HG03354 (cell line): ENCODE data around the gene WDR7.

Source experiments
- ATAC-seq: cut with Tn5 transposase; IDR thresholded peaks from one replicate; pipeline ENCODE4 v1.9.1; 2021; ENCODE audit warnings: mild to moderate bottlenecking; ENCODE audit not compliant: unreplicated experiment, poor library complexity, severe bottlenecking

WDR7 gene

GRCh38 chr18:57051657-57052044 lies 400.5 kb downstream of the WDR7 start:
- ATAC-seq, result peak; percentile 59

- peak; percentile 45 for ATAC-seq
Measured at GRCh38 chr18:57052173-57052572, 401.0 kb downstream of the WDR7 start.

GRCh38 chr18:57052759-57053158 lies 401.6 kb downstream of the WDR7 start:
- no peak for ATAC-seq

GRCh38 chr18:57054891-57055290 lies 403.7 kb downstream of the WDR7 start:
- no peak for ATAC-seq

- no peak for ATAC-seq
Measured at GRCh38 chr18:57057890-57058289, 406.7 kb downstream of the WDR7 start.

- no peak for ATAC-seq
Measured at GRCh38 chr18:57058734-57059133, 407.6 kb downstream of the WDR7 start.

GRCh38 chr18:57059366-57059765 lies 408.2 kb downstream of the WDR7 start:
- ATAC-seq, result no peak

GRCh38 chr18:57060814-57061213 lies 409.7 kb downstream of the WDR7 start:
- no peak for ATAC-seq

GRCh38 chr18:57062178-57062577 lies 411.0 kb downstream of the WDR7 start:
- no peak for ATAC-seq

- no peak for ATAC-seq
Measured at GRCh38 chr18:57062844-57063243, 411.7 kb downstream of the WDR7 start.

GRCh38 chr18:57063601-57064103 lies 412.5 kb downstream of the WDR7 start:
- no peak for ATAC-seq

GRCh38 chr18:57073501-57074187 lies 422.5 kb downstream of the WDR7 start:
- ATAC-seq, result no peak

- no peak for ATAC-seq
Measured at GRCh38 chr18:57075716-57076400, 424.7 kb downstream of the WDR7 start.

GRCh38 chr18:57077005-57077765 lies 426.0 kb downstream of the WDR7 start:
- ATAC-seq, result no peak

GRCh38 chr18:57077786-57078552 lies 426.8 kb downstream of the WDR7 start:
- peak; percentile 89 for ATAC-seq

- no peak for ATAC-seq
Measured at GRCh38 chr18:57078614-57079013, 427.5 kb downstream of the WDR7 start.

GRCh38 chr18:57080479-57080878 lies 429.3 kb downstream of the WDR7 start:
- no peak for ATAC-seq

- ATAC-seq, result no peak
Measured at GRCh38 chr18:57081899-57082298, 430.7 kb downstream of the WDR7 start.

- no peak for ATAC-seq
Measured at GRCh38 chr18:57083485-57083884, 432.3 kb downstream of the WDR7 start.
